BJ (cell line): Measurements from ENCODE around the gene TNRC6C. TPM values are rescaled to one million over a fixed set of nuclear protein-coding genes. Genes with fewer than 3 reads are reported as not detected.

Experiments used
- CTCF ChIA-PET: fragments of 350-600 bp; formaldehyde crosslinking; extraction: SDS; loops from one replicate; lab custom pipeline; 2021; ENCODE audit warnings: antibody characterized with exemption, inconsistent platforms; lab: Yijun Ruan, JAX
- POLR2A ChIA-PET: fragments of 300-600 bp; sonication (Branson Sonifier 250); formaldehyde crosslinking; extraction: SDS; loops from one replicate; lab custom pipeline; 2021; ENCODE audit warnings: antibody characterized with exemption; lab: Charles Lee
- DNase-seq: peaks from one replicate; pipeline ENCODE4 v3.0.0-alpha.2; 2011; ENCODE audit warnings: low read depth
- H3K27me3 ChIP-seq: 2 replicates; pipeline ENCODE4 v1.6.0; 2011; ENCODE audit warnings: low read length; ENCODE audit not compliant: control insufficient read depth, insufficient read depth
- H3K36me3 ChIP-seq: 2 replicates; pipeline ENCODE4 v1.5.1; 2011; ENCODE audit warnings: low read length; ENCODE audit not compliant: control insufficient read depth, insufficient read depth
- H3K4me3 ChIP-seq: 2 replicates; pipeline ENCODE4 v1.5.1; 2011; ENCODE audit warnings: low read depth, mild to moderate bottlenecking, control low read depth, low read length
- polyA plus RNA-seq: library from polyadenylated mRNA; depleted of rRNA; stranded (reverse); fragments of >200 nt; gene quantifications from 2 replicates; pipeline ENCODE4 v1.2.3, GENCODE V29; 2011
- TF ChIP-seq, protein P1 (sequence below): IDR thresholded peaks from 2 replicates; pipeline ENCODE4 v1.5.1; 2011; ENCODE audit warnings: low read depth, mild to moderate bottlenecking, control low read depth, inconsistent platforms, low read length, moderate library complexity; ENCODE audit not compliant: insufficient read depth

The TNRC6C gene
- polyA plus RNA-seq, 1 experiment = 0.91 TPM

DNA sequence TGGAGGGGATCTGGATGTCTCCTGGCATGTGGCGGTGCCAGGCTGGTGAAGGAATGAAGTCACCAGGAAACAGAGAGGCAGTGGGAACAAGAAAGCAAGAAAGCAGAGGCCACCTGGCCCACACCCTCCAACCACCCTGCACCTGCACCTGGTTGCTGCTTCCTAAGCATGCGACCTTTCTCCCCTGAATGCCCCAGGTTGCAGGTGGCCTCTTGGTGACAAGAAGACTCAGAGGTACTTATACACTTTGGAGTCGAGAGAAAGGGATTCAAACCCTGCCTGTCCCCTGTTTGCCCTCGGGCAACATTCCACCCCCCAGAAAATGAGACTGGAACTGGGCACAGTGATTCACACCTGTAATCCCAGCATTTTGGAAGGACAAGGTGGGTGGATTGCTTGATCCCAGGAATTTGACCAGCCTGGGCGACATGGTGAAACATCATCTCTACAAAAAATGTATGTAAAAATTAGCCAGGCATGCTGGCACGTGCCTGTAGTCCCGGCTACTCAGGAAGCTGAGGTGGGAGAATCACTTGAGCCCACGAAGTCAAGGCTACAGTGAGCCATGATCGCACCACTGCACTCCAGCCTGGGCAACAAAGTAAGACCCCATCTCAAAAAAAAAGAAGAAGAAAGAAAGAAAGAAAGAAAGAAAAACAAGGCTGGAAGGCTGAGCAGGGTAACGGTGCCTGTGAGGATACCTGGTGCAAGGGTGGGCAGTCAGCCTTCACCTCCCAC, 34.6 kb upstream of the TNRC6C start:
- peaks cover 7% of the 10 kb centered on the region for H3K27me3 ChIP-seq
- no peaks in the 10 kb centered on the region for H3K36me3 ChIP-seq
- no peak for DNase-seq
- ChIA-PET POLR2A (no interaction called here), CTCF (no interaction called here)
- TF ChIP-seq, protein P1, sequence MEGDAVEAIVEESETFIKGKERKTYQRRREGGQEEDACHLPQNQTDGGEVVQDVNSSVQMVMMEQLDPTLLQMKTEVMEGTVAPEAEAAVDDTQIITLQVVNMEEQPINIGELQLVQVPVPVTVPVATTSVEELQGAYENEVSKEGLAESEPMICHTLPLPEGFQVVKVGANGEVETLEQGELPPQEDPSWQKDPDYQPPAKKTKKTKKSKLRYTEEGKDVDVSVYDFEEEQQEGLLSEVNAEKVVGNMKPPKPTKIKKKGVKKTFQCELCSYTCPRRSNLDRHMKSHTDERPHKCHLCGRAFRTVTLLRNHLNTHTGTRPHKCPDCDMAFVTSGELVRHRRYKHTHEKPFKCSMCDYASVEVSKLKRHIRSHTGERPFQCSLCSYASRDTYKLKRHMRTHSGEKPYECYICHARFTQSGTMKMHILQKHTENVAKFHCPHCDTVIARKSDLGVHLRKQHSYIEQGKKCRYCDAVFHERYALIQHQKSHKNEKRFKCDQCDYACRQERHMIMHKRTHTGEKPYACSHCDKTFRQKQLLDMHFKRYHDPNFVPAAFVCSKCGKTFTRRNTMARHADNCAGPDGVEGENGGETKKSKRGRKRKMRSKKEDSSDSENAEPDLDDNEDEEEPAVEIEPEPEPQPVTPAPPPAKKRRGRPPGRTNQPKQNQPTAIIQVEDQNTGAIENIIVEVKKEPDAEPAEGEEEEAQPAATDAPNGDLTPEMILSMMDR = no peak
- H3K4me3 ChIP-seq = no peak overlapping the region

DNA sequence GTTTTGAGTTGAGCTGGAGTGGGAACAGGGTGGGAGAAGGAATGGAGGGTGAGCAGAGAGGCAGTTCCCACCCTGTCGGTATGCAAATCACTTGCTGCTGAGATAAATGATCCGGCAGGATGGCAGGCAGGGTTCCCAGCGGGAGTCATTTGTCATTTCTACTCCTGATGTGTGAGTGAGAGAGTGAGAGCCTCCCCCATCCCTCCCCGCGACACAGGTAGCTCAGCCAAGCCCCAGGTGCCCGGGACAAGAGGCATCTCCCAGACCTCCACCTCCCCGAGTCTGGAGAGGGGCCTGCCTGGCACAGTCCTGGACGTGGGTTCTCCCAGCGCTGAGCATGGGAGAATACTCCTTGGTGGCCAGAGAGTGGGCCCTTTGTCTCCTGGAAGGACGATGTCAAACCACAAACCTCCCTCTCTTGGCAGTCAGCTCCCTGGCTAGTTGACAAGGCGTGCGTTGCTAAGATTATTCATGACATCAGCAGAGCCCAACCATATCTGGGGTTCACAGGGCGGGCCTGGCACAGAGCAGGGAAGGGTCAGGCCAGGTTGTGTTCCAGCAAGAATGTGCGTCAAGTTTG, 33.7 kb upstream of the TNRC6C start:
- H3K36me3 ChIP-seq = no peaks in the 10 kb centered on the region
- POLR2A ChIA-PET = no interaction called here
- CTCF ChIA-PET = no interaction called here
- H3K4me3 ChIP-seq = no peak overlapping the region
- H3K27me3 ChIP-seq = peaks cover 7% of the 10 kb centered on the region
- TF ChIP-seq, protein P1 = no peak
- DNase-seq = no peak

DNA sequence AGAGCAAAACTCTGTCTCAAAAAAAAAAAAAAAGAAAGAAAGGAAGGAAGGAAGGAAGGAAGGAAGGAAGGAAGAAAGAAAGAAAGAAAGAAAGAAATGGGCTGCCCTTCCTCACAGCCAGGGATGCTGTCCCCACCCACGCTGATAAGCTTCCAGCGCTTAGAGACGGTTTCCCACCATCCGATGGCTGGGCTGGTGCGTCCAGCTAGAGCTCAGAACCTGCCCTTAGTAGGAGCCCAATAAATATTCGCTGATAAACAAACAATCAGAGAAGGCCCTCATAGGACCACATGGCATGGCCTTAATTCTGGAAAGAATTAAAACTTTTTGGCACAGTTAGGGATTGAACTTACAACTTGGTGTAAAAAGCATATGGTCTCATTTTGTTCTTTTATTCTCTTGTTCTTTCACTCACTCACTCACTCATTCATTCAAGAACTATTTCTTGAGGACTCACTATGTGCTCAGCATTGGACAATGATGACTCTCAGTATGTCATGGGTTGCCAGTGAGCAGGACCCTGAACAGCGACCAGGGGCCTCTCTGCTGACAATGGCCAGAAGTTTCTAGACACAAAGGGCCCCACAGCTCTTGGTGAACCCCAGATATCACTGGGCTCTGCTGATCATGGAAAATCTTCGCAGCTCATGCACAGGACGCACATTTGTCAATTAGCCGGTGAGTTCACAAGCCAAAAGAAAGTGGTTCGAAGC, 32.5 kb upstream of the TNRC6C start:
- CTCF ChIA-PET = no interaction called here
- TF ChIP-seq, protein P1 = no peak
- H3K4me3 ChIP-seq = no peak overlapping the region
- POLR2A ChIA-PET = no interaction called here
- H3K27me3 ChIP-seq = peaks cover 9% of the 10 kb centered on the region
- DNase-seq = no peak
- H3K36me3 ChIP-seq = no peaks in the 10 kb centered on the region

DNA sequence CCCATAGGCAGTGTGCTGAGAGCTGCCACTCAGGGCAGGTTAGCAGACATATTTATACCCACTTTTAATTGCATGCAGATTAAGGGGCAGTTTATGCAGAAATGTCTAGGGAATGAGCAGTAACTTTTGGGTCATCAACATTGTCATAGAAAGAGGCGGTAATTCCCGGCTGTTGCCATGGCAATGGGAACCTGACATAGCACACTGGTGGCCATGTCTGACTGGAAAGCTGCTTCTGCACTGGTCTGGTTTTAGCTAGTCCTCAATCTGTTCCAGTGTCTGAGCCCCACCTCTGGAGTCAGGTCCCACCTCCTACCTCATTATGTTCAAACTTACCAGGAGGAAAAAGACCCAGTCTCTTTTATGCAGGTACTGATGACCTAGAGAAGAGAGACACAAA, 31.5 kb upstream of the TNRC6C start:
- Histone ChIP-seq H3K4me3 (no peak overlapping the region), H3K36me3 (no peaks in the 10 kb centered on the region), H3K27me3 (peaks cover 9% of the 10 kb centered on the region)
- TF ChIP-seq, protein P1 = no peak
- DNase-seq = no peak
- CTCF ChIA-PET = interaction anchor here (0.7 kb wide), 1 partner anchor 87 kb away, joined by 3 read pairs; no protein-coding TSS in a partner anchor
- POLR2A ChIA-PET = no interaction called here
